Neural progenitor cell (in vitro differentiated cells): Measurements from ENCODE around the gene CD99.

ENCODE experiments used
- EZH2 ChIP-seq: fragments of 200-600 bp; sonication (generic); IDR thresholded peaks from 2 replicates; pipeline ENCODE4 v1.6.1; 2017; ENCODE audit warnings: antibody characterized with exemption, mild to moderate bottlenecking, moderate library complexity
- EZH2phosphoT487 ChIP-seq: fragments of 200-600 bp; sonication (generic); IDR thresholded peaks from 2 replicates; pipeline ENCODE4 v1.6.1; 2017; ENCODE audit warnings: antibody characterized with exemption
- TF ChIP-seq, protein P1 (sequence below): fragments of 200-600 bp; sonication (generic); IDR thresholded peaks from 2 replicates; pipeline ENCODE4 v1.5.1; 2017; ENCODE audit warnings: antibody characterized with exemption, mild to moderate bottlenecking

DNA sequence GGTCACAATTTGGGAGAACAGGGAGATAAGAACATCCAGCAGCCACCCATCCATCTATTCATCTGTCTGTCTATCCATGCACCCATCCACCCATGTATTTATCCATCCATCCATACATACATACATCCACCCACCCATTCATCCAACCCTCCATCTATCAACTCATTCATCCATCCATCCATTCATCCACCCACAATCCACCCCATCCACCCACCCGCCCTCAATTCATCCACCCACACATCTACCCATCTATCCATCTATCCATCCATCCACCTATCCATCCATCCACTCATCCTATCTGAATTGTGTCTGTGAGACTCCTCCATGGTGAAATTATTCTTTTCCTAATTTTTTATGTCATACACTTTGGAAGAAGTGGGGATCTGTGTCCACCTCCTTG lies 6.8 kb upstream of the CD99 start:
- TF ChIP-seq, protein P1, sequence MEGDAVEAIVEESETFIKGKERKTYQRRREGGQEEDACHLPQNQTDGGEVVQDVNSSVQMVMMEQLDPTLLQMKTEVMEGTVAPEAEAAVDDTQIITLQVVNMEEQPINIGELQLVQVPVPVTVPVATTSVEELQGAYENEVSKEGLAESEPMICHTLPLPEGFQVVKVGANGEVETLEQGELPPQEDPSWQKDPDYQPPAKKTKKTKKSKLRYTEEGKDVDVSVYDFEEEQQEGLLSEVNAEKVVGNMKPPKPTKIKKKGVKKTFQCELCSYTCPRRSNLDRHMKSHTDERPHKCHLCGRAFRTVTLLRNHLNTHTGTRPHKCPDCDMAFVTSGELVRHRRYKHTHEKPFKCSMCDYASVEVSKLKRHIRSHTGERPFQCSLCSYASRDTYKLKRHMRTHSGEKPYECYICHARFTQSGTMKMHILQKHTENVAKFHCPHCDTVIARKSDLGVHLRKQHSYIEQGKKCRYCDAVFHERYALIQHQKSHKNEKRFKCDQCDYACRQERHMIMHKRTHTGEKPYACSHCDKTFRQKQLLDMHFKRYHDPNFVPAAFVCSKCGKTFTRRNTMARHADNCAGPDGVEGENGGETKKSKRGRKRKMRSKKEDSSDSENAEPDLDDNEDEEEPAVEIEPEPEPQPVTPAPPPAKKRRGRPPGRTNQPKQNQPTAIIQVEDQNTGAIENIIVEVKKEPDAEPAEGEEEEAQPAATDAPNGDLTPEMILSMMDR: no peak
- no peak for TF ChIP-seq EZH2
- TF ChIP-seq EZH2phosphoT487: no peak
